OCI-LY1 (cell line): Measurements from ENCODE around the gene RAD51AP1.
A peak's percentile ranks its signal among the peaks of the same experiment; 100 is the strongest.

ENCODE experiments used
- EZH2 ChIP-seq: fragments of 200-600 bp; sonication (generic), shearing (Covaris generic); IDR thresholded peaks from 2 replicates; pipeline ENCODE4 v1.8.0; 2017; ENCODE audit warnings: borderline replicate concordance, mixed run types, mild to moderate bottlenecking, antibody characterized with exemption, low read length, moderate library complexity, mixed read lengths
- TF ChIP-seq, protein P1 (sequence below): fragments of 200-600 bp; sonication (generic), shearing (Covaris generic); IDR thresholded peaks from 2 replicates; pipeline ENCODE4 v1.5.1; 2017; ENCODE audit warnings: mild to moderate bottlenecking, antibody characterized with exemption, low read length, moderate library complexity, mixed read lengths

DNA sequence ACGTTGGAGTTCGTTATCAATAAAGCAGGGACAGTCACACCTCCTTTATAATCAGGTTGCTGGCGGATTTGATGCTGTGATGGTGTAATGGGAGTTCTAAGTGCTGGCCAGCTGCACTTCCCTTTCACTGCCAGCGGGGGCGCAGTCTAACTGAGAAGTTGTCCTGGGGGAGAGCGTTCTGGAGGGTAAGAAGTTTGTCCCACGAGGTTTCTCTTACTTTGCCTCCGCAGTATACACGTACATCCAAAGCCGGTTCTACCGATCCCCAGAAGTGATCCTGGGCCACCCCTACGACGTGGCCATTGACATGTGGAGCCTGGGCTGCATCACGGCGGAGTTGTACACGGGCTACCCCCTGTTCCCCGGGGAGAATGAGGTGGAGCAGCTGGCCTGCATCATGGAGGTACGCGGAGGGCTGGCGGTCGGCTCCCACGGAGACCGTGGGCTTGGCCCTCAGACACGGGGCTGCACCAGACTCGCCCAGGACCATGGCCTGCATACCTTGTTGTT lies 66.0 kb downstream of the RAD51AP1 start:
- TF ChIP-seq EZH2: no peak
- TF ChIP-seq, protein P1, sequence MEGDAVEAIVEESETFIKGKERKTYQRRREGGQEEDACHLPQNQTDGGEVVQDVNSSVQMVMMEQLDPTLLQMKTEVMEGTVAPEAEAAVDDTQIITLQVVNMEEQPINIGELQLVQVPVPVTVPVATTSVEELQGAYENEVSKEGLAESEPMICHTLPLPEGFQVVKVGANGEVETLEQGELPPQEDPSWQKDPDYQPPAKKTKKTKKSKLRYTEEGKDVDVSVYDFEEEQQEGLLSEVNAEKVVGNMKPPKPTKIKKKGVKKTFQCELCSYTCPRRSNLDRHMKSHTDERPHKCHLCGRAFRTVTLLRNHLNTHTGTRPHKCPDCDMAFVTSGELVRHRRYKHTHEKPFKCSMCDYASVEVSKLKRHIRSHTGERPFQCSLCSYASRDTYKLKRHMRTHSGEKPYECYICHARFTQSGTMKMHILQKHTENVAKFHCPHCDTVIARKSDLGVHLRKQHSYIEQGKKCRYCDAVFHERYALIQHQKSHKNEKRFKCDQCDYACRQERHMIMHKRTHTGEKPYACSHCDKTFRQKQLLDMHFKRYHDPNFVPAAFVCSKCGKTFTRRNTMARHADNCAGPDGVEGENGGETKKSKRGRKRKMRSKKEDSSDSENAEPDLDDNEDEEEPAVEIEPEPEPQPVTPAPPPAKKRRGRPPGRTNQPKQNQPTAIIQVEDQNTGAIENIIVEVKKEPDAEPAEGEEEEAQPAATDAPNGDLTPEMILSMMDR: peak; percentile 97
